Transverse colon (tissue), 3 donors: ENCODE measurements around the gene RPF1.

Experiments used
- CTCF ChIP-seq, 5 experiments: fragments of 200-600 bp in 3 of 5; fragments of 450-650 bp in 2 of 5; sonication (generic) in 3 of 5; IDR thresholded peaks; 1 replicate in 2 of 5; 2 replicates in 3 of 5; pipeline ENCODE4 v1.5.1; 2016 to 2017; ENCODE audit warnings: antibody characterized with exemption in 5 of 5, inconsistent platforms in 3 of 5, mild to moderate bottlenecking in 2 of 5, moderate library complexity in 1 of 5
- EP300 ChIP-seq: sonication (generic); formaldehyde crosslinking; IDR thresholded peaks from one replicate; pipeline ENCODE4 v1.6.1; 2017; ENCODE audit warnings: antibody characterized with exemption, low read depth
- POLR2A ChIP-seq: fragments of 450-650 bp; IDR thresholded peaks from one replicate; pipeline ENCODE4 v1.6.1; 2016; ENCODE audit warnings: antibody characterized with exemption, mild to moderate bottlenecking, moderate library complexity

GRCh38 chr1:84538599-84538998, 59.5 kb downstream of the RPF1 start:
- TF ChIP-seq CTCF (IDR thresholded peaks at IDR 0.05) (no peak), EP300 (no peak), POLR2A (no peak)
